NOMO-1 (cell line): ENCODE data around the gene SLC44A1.

Source experiments
- DNase-seq, 2 experiments: peaks; one replicate each; lab custom pipeline; 2025; ENCODE audit not compliant: unreplicated experiment in 2 of 2; lab: John Stamatoyannopoulos, UW

SLC44A1 gene

DNA sequence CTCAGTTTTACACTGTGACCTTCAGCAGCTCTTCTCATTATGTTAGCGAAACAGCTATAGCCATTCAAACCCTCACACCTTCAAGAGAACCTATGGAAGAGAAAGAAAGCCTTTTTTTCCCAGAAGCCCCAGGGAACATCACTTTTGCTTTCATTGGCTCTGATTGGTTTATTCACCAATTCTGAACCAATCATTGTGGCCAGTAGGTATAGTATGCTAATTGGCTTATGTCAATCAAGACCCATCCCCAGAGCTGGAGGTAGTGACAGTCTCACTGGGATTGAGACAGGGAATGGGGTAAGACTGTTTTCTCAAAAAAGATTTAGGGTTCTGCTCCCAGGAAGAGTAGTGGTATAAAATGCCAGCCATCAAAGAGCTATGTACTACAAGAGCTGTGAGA lies 129.3 kb downstream of the SLC44A1 start:
- DNase-seq, result no peak

DNA sequence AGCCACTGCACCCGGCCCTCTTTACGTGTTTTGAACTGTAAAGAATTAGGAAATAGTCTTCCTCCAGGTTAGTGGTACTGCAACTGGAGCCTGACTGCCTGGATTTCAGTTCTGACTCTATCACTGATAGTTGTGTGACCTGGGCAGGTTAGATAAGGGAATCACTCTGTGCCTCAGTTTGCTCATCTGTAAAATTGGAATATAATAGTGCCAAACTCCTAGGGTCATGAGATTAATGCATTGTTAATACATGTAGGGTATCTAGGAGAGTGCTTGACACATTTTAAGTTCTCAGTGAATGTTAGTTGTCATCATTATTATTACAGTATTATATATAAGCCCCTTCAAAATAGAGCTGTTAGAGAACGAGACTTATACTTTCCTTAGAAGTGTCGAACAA lies 130.9 kb downstream of the SLC44A1 start:
- no peak for DNase-seq

DNA sequence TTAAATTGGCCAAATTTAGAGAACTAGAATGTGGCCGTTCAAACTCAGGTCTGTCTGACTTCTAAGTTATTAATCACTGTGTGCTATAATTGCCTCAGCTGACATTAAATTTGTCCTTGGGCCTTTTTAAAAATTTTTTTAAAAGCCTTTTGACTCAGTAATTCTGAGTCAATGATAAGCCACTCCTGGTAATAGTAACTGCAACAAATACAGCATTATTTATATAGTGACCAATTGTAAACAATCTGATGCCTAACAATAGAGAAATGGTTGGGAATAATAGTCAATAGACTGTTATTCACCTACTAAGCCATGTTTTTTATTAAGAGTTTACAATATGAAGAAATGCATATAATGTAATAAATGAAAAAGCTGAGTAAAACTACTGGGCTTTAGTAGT lies 132.4 kb downstream of the SLC44A1 start:
- DNase-seq, result no peak

DNA sequence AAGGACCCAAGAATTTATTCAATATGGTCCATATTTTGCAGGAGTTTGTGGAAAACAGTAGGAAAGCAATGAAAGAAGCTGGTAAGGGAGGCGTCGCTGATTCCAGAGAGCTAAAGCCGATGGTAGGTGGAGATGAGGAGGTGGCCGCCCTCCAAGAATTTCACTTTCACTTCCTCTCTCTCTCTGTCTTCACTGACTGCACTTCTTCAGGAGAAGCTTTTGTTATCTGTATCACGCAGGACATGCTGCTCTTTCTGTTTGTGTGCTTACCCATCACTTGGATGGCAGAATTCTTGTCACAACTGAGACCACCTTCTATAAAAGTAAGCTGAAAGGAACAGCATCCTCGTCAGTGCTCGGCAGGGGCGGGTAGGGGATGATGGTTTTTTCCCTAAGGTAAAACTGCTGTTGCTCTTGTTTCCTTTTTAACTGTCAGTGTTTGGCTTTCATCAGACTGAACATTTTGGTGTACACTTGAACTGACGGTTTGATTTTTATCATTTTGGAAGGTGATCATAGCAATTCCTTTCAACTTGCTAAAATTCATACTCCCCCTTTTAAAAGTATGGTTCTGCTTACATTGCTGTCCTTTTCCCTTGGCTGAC lies 141.0 kb downstream of the SLC44A1 start:
- DNase-seq, result peak; percentile 64 to 85

DNA sequence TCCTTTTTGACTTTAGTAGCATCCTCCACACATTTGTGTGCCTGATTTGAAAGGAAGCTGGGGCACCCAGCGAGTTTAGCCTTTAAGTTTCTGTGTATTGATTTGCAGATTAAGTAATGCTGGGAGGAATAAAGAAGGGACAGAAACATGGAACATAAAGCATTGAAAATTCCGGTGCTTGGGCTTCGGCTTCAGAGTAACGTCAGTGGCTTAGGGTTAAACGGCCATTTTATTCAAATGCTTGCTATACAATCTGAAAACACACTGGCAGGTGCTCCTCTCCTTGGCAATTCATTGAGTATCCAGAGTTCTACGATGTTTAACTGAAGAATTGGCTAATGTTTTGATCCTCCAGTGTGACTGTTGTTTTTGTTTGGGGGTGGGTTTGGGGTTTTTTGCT lies 145.3 kb downstream of the SLC44A1 start:
- no peak for DNase-seq

DNA sequence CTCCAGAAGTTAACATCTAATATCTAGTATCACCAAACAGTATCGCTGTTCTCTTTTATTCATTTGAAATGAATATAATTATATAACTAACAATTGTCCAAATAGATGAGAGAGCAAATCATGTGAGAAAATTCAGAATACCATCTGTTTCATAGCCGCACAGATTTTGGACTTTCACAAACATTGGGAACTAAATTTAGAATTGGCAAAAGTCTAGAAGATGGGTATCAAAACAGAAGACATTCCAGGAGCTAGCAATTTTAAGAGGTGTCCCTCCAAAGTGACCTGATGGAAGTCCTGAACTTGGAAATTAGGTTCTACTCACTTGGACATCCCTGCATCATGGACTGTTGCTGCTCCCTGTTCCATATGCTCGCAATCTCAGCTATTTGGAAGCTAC lies 146.4 kb downstream of the SLC44A1 start:
- no peak for DNase-seq

DNA sequence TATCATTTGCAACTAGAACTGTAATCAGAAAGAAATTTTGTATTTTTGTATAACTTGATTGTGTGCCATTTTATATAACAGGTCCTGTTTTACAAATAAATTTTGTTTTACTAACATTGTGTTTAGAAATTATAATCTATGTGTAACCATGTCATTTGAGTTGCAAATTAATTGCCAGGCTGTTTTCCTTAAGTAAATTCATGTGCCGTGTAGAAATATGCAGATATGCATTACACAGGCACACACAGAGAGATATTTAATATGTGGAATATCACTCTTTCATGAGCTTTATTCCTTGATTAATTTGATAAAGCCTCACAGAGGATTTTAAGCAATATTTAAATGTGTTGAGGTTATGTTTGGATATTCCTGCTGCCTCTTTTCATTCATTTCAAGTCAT lies 146.8 kb downstream of the SLC44A1 start:
- DNase-seq, result no peak

DNA sequence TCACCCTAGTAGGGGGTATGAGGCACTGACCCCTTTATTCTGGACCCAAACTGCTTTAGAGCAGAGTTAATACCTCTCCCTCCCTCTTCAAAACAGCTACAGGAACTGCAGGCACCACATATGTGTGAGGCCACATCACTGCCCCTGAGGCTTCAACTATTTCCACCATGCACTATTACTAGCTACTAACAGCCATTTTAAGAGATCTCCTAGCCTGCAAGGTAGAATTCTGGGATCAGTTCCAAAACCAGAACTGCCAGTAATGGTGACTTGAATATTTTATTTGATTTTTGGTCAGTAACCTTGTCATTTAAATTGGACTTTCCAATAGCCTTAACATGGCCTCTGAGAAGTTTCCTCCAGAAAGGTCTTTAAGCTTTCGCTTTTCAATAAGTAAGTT lies 148.1 kb downstream of the SLC44A1 start:
- no peak for DNase-seq

DNA sequence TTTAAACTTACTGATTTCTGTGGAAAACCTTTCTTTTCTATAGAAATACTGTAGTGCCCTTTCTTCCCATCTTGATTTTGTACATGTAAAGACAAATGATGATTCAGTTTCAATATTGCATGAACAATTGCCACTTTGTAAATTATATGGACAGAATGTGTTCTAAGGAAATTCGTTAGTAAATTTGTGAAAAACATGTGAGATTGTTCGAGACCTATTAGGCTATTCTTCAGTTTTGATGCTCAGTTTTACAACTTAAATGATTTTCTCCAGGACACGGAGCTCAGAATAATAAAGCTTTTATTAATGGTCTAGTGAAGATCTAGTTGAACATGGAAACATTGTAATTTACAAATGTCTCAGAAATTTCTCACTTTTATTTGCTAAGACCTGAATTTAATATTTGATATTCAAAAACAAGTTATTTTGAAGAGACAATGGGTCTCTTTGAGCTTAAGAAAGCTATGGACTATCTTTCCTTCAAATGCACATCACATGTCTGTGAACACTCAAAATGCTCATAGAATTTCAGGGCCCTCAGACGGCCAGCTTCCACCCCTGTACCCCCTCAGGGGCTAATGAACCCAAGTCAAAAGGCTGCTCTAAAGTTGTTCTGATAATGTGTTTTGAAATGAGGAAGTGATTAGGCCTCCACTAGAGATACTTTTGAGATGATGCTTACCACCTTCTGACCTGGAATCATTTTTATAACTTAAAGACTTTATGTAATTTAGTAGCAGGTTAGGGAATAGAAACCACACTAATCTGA lies 149.3 kb downstream of the SLC44A1 start:
- no peak for DNase-seq

DNA sequence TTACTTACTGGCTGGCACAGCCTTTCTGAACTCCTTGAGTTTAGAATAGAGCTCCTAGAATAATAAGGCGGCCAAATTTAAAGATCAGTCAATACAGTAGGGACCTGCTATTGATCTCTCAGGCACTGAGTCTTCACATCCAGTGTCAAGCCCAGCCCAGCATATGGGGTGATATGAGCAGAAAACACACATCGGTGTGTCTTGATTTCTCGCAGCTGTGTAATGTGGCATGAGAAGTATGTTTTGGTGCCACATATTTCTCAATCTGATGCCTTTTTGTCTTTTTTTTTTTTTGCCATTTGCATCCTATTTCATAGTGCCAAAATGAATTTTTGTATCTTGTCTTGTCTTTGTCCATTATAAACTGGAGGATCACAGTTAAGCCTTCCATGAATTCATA lies 152.0 kb downstream of the SLC44A1 start:
- DNase-seq, result no peak

DNA sequence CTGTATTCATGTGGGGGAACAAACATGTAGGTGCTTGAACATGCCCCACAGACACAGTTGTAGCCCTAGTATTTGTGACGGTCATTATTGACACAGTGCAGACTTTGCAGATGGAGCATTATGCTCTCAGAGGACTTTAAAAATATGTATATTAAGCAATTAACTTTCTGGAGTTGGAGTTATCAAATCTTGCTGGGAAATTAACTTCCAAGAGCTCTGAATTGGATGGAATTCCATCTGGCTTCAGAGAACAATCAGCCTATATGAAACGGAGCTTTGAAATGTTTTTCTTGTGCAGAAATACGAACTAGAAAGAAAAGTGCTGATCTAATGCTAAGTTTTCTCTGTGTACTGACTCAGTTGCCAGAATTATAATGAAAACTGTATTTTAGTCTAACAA lies 152.4 kb downstream of the SLC44A1 start:
- DNase-seq, result no peak

DNA sequence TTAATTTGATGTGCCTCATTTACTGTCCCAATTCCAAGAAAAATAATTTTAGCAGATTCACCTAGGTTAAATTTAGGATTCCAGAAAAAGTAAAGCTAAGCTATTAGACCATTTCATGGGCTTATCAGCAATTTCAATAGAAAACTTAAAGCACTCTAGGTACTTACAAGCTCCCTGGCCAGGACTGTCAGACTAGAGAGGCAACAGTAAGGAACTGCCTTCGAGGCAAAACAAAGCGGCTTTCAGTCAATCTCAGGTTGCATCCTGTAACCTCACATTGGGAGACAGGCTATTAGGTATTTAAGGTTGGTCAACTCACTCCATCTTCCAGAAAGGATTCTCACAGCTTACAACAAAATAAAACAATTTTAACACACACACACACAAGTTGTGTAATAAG lies 154.7 kb downstream of the SLC44A1 start:
- DNase-seq, result no peak

DNA sequence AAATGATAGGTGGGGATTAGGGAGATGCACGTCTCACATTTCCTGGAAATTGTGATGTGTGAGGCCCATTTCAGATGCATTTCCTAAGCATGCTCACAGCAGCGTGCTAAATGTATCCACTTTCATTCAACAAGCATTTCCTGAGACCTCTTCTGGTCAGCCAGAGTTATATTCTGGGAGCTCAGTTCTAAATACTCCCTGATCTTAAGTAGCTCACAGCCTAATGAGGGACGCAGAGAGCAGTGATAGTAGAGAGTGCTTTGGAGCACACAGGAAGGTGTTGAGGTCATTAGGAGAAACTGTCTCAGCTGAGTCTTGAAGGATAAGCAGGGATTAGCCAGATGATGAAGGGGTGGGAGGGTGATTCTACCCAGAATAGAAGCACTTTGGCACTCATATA lies 157.2 kb downstream of the SLC44A1 start:
- no peak for DNase-seq

DNA sequence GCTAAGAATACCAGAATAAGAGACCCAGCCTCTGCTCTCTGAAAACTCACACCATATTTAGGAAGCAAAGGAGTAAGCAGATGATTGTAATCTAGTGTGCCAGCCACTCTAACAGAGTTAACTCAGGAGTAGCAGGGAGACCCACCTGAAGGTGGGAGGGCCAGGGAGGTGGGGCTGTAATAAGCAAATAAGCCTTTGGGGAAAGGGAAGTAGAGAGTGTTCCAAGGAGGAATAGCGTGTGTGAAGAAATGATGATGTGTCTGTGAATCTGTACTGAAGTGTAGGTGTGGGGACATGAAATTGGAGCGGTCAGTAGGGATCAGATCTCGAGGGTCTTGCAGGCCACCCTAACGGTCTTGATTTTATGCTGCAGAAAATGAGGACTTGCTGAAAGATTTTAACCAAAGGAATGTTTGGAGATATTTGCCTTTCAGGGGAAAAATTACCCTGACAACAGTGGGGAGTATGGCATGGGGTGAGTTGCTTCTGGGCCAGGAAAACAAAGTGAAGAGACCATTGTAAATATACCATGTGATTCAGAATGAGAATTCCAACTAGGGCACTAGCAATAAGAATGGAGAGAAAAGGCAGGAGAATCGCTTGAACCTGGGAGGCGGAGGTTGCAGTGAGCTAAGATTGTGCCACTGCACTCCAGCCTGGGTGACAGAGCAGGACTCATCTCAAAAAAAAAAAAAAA lies 159.2 kb downstream of the SLC44A1 start:
- DNase-seq, result no peak

DNA sequence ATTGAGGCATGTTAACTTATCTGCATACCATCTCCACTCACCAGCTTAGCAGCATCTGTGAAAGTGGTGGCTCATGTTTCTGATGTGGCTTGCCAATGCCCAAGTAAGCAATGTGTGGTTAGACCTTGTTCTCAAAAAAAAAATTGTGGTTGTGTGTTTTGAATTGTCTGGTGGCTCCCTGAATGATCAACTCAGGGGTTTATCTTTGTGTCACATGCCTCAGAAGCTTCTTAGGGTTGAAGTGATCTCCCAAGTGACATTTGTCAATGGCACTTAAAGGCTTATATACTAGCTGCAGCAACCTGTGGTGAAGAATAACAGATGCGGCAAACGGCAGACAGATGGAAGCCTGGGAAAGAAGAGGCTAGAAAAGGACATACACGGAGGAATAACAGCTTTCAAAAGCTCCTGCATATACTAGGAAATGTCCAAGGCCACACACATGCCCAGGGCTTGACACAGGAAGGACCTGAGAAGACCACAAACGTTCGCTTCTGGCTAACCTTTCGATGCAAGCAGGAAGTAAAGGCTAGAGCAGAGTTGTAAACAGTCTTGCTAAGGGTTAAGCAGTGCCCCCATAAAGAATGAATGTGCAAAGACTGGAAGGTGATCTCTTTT lies 161.2 kb downstream of the SLC44A1 start:
- peak; percentile 4 to 24 for DNase-seq

DNA sequence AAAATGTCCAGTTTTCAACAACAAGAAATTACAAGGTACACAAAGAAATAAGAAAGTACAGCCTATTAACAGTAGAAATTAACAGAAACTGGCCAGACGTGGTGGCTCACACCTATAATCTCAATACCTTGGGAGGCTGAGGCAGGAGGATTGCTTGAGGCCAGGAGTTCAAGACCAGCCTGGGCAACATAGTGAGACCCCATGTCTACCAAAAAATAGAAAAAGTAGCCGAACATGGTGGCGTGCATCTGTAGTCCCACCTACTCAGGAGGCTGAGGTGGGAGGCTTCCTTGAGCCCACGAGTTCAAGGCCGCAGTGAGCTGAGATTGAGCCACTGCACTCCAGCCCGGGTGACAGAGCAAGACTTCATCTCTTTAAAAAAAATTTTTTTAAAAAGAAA lies 161.9 kb downstream of the SLC44A1 start:
- no peak for DNase-seq

DNA sequence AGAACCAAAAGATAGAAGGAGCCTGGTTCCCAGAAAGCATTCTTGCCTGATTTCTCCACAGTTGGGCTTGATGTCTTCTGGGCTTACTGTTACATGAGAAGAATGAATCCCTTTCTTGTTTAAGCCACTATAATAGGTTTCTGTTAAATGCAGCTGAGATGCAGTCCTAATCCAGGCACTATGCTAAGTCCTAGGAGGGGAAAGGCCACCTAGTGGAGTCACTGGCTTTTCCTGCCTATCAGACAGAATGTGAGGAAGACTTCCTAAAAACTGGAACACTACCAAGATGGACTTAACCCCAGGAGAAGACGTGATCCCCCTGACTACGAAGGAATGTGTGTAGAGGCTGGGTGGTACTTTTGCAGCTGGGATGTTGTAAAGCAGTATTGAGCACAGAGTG lies 169.1 kb downstream of the SLC44A1 start:
- no peak for DNase-seq

DNA sequence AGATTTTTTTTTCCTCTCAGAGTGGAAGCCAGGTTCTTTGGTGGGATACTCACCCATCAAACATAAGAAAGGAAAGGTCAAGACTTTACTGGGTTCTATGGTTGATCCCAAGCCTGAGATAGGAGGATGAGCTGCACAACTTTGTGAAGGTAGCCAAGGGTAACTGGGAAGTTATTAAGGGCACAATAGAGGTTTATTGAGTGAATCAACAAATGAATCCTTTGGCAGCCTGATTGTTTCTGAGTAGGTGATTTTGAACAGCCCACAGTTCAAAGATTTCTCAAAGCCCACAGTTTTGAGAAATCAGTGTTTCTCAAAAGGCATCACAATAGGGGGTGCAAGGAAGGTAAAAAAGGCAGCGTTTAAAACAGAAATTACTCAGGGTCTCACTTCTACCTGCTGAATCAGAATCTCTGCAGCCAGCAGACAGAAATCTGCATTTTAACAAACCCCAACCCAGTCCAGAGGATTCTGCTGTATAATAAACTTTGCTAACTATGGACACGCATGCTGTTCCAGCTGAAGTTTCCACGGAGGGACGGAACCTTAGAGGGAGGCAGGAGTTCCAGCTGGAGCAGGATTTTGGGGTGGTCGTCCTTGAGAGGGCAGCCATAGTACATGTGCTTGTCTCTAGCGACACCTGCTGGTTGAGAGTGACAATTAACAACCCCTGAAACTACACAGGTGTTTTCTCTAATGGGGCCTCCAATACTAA lies 170.7 kb downstream of the SLC44A1 start:
- peak in 1 of 2 experiments; percentile 33 for DNase-seq

DNA sequence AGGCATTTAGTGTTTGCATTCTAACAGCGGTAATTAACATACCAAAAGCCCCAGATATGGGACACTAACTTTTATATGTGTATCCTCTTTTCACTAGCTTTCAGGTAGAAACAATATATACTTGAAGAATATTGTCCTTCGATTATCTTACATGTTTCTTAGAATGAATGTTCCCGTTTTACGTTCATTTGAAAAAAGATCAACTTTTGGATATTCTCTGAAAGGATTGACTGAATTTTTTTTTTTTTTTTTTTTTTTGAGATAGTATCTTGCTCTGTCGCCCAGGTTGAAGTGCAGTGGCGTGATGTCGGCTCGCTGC lies 171.2 kb downstream of the SLC44A1 start:
- DNase-seq, result no peak

DNA sequence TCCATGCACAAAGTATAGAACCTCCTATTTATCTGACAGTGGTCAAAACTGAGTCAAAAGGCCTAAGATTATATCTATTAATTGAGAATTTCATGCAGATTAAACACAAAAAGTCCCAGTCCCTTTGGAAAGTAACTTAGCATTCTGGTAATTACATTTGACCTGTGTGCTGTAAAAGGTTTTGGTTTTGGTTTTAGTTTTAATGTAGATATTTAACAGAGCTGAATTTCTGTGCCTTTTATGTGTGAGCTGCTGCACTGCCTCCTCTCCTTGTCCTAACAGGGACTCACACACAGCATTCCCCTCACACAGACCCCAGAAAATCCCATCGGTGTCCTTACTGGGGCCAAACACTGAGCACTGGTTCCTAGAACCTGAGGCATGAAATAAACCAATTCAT lies 172.4 kb downstream of the SLC44A1 start:
- DNase-seq, result no peak
